ENCODE measurements around the gene VPS13D. TPM values are rescaled to one million over a fixed set of nuclear protein-coding genes. Genes with fewer than 3 reads are reported as not detected.

The VPS13D gene
- total RNA-seq, 1 experiment from 2014 or later: 20.2 TPM

DNA sequence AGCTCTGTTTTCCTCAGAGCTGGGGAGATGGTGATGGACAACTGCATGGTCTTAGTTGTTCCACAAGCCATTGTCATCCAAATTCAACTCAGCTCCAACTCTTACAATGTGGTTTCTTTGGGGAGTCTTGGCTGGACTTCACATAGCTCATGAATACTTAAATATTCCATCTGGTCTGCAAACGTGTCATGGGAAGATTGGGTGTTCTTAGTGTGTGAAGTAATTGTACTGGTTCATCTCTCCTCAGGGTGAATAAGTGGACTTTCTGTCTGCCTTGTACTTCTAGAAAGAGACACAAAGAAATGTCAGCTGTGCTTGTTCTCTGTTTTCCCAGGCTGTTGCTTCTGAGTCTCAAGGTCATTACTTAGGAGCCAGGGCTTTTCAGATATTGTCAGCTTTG is 106.6 kb downstream of the VPS13D start:
- Histone ChIP-seq H3K9ac (ENCODE audit: extremely low read depth, insufficient read length, low read length) (no peak overlapping the region), H4K91ac (ENCODE audit: insufficient read length, low read depth, low read length) (no peak overlapping the region), H4K5ac (ENCODE audit: insufficient read length, low read depth, low read length) (no peak overlapping the region), H3K14ac (ENCODE audit: insufficient read depth, low read length) (no peak overlapping the region), H4K20me1 (ENCODE audit: control insufficient read depth, insufficient read depth, insufficient read length) (no peaks in the 10 kb centered on the region), H3K4me2 (ENCODE audit: insufficient read depth, insufficient read length, low read length) (no peak overlapping the region), H3T11ph (ENCODE audit: low read length) (no peak overlapping the region), H3K18ac (ENCODE audit: insufficient read length, low read depth, low read length) (no peak overlapping the region), H3K79me1 (ENCODE audit: insufficient read depth, low read depth, low read length, poor library complexity, severe bottlenecking) (no peaks in the 10 kb centered on the region), H3K9me3 (ENCODE audit: control insufficient read depth, low read depth, low read length) (no peaks in the 10 kb centered on the region), H3K4ac (ENCODE audit: low read depth, low read length) (no peak overlapping the region), H3K27ac (ENCODE audit: insufficient read length, low read depth, low read length) (no peak overlapping the region), H3K27me3 (ENCODE audit: insufficient read depth, low read length) (no peaks in the 10 kb centered on the region), H2BK20ac (ENCODE audit: low read depth, low read length, poor library complexity, severe bottlenecking) (no peak overlapping the region), H2AK5ac (ENCODE audit: insufficient read length, low read length) (no peak overlapping the region), H2AFZ (ENCODE audit: low read length) (no peak overlapping the region), H2BK12ac (ENCODE audit: insufficient read length, low read depth, low read length) (no peak overlapping the region), H2BK5ac (ENCODE audit: insufficient read length, low read length) (no peak overlapping the region), H4K8ac (replicated peaks; ENCODE audit: insufficient read length, low read depth, low read length) (no peak overlapping the region), H3K4me1 (ENCODE audit: insufficient read depth, low read length) (peaks cover 3% of the 10 kb centered on the region; the same call in 1 of the 2 replicates), H2BK15ac (ENCODE audit: low read depth, low read length) (no peak overlapping the region), H3K23ac (ENCODE audit: insufficient read length, low read depth, low read length) (no peak overlapping the region), H3K56ac (ENCODE audit: insufficient read length, low read depth, low read length) (no peak overlapping the region), H2BK120ac (ENCODE audit: low read depth, low read length, poor library complexity, severe bottlenecking) (no peak overlapping the region), H3K23me2 (ENCODE audit: insufficient read length, low read depth, low read length, poor library complexity, severe bottlenecking) (no peaks in the 10 kb centered on the region), H3K79me2 (ENCODE audit: insufficient read depth, low read length) (no peaks in the 10 kb centered on the region)
- Mint-ChIP-seq H3K4me3 (no peak overlapping the region), H3K9me3 (no peaks in the 10 kb centered on the region), H3K36me3 (ENCODE audit: insufficient read depth in 1 of 3, low read depth in 3 of 3) (peaks cover 4 to 28% (median 12%) of the 10 kb centered on the region in 3 experiments; a peak in 6 of 7 replicates), H3K27me3 (ENCODE audit: low read depth) (no peaks in the 10 kb centered on the region), H3K4me1 (peaks cover 12 to 18% of the 10 kb centered on the region in 2 experiments), H3K27ac (no peak overlapping the region)
- TF ChIP-seq, protein P1, sequence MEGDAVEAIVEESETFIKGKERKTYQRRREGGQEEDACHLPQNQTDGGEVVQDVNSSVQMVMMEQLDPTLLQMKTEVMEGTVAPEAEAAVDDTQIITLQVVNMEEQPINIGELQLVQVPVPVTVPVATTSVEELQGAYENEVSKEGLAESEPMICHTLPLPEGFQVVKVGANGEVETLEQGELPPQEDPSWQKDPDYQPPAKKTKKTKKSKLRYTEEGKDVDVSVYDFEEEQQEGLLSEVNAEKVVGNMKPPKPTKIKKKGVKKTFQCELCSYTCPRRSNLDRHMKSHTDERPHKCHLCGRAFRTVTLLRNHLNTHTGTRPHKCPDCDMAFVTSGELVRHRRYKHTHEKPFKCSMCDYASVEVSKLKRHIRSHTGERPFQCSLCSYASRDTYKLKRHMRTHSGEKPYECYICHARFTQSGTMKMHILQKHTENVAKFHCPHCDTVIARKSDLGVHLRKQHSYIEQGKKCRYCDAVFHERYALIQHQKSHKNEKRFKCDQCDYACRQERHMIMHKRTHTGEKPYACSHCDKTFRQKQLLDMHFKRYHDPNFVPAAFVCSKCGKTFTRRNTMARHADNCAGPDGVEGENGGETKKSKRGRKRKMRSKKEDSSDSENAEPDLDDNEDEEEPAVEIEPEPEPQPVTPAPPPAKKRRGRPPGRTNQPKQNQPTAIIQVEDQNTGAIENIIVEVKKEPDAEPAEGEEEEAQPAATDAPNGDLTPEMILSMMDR (conservative IDR thresholded peaks at IDR 0.05): no peak
- no CpG with 5 or more reads among the region's 1 CpG for WGBS (ENCODE audit: extremely low coverage, insufficient read length, low lambda C conversion rate)
- DNase-seq: no peak

All from H9 (cell line).